Esophagus squamous epithelium (tissue), 4 donors: ENCODE results near the gene CEP112.

Experiments
- CTCF ChIP-seq, 6 experiments: fragments of 450-650 bp in 4 of 6; fragments of 200-600 bp in 2 of 6; sonication (generic) in 2 of 6; IDR thresholded peaks; one replicate each; pipeline ENCODE4 v1.5.1; 2016 to 2019; ENCODE audit warnings: antibody characterized with exemption in 6 of 6, mild to moderate bottlenecking in 4 of 6, moderate library complexity in 4 of 6
- POLR2A ChIP-seq, 4 donors: fragments of 450-650 bp; IDR thresholded peaks; one replicate each; pipeline ENCODE4 v1.6.1; 2017; ENCODE audit warnings: antibody characterized with exemption in 4 of 4, mild to moderate bottlenecking in 4 of 4, moderate library complexity in 3 of 4

GRCh38 chr17:65811043-65811442 lies 380.9 kb downstream of the CEP112 start:
- TF ChIP-seq POLR2A (IDR thresholded peaks at IDR 0.05) (no peak), CTCF (IDR thresholded peaks at IDR 0.05) (no peak)
